AG09319 (cell line): ENCODE results near the gene LRP10.

ENCODE experiments used
- DNase-seq: peaks from one replicate; pipeline ENCODE4 v3.0.0-alpha.2; 2010; ENCODE audit warnings: low read depth; ENCODE audit errors: extremely low read depth
- CTCF ChIP-seq: IDR thresholded peaks from 2 replicates; pipeline ENCODE4 v1.5.1; 2011; ENCODE audit warnings: low read depth, mild to moderate bottlenecking, inconsistent platforms, low read length, moderate library complexity

The LRP10 gene

DNA sequence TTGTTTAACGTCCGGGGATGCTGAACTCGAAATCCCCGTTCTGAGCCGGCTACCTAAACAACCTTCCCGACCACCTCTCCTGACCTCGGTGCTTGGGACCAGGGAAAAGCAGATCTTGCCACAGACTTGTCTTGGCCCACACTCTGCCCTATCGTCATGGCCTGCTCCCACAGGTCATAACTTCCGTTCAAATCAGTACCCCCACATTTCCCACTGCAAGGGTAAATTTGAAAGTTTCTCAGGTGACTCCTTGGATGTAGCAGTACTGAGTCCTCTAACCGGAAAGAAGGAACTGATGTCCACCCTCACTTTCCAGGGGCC is 48.0 kb downstream of the LRP10 start:
- DNase-seq, result no peak
- TF ChIP-seq CTCF, result no peak

GRCh38 chr14:22920697-22921096 is 49.2 kb downstream of the LRP10 start:
- TF ChIP-seq CTCF, result no peak
- DNase-seq, result no peak

DNA sequence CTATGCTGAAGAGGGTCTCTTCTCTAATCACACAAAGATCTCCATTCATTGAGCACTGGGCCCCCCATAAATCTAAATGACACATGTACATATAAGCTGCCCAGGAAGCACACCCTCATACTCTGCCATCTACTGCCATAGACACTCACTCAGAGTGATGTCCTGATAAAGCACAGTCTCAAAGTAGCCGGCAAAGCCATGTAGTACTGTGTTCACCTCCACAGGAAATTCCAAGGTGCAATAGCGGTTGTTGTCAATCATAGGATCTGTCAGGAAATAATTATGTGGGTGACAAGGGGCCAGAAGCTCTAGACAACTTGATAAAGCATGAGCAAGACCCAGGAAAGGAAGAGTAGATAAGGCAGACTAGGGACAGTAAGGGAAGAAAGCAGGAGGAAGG is 50.8 kb downstream of the LRP10 start:
- no peak for TF ChIP-seq CTCF
- no peak for DNase-seq

- TF ChIP-seq CTCF, result no peak
- no peak for DNase-seq
Observed at GRCh38 chr14:22923746-22924145, 52.2 kb downstream of the LRP10 start.

GRCh38 chr14:22925513-22925912 is 54.0 kb downstream of the LRP10 start:
- no peak for TF ChIP-seq CTCF
- DNase-seq, result no peak

- DNase-seq, result no peak
- no peak for TF ChIP-seq CTCF
Observed at GRCh38 chr14:22926316-22926715, 54.8 kb downstream of the LRP10 start.

DNA sequence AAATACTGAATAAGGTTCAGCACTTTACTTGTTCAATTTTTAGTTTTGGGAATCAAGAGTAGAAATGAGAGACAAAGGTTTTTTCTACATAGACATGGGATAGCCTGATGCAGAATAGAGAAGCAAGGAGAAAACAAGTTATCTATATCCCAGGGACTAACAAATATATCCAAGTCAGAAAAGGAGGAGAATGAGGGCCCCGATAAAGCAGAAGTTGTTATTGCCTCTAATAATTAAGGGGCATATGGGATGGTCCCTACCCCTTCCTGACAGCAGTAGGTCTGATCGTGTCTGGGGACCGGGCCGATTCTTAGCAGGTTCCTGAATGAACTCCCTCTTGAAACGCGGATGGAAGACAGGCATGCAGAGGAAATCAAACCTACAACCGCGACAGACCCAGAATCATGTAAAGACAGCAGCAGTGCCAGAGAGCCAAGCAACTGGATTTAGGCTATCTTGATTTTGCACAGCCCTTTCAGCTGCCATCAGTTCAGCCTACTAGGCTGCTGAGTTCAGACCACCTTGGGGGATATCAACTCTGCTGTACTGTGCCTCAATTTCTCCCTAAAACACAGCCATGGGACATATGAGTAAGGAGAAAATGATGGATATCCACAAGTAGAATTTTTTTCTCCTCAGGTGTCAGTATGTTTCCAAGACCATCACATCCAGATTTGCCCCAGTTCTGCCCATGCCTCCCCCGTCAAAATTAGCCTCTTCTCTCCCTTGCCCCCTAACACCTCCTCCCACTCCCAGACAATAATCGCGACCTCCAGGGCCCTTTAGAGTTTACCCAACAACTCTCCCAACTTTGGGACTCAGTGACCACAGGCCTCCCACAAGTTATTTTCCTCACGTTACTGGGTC is 56.9 kb downstream of the LRP10 start:
- no peak for TF ChIP-seq CTCF
- DNase-seq, result no peak
